CD8-positive, alpha-beta memory T cell (primary cell): ENCODE results near the gene MPPE1. TPM values are rescaled to one million over a fixed set of nuclear protein-coding genes. Genes with fewer than 3 reads are reported as not detected.
A peak's percentile ranks its signal among the peaks of the same experiment; 100 is the strongest.
"Not testable (repeated sequence)": the region's sequence is repeated elsewhere in the genome, so short reads cannot be mapped to it uniquely, and the experiment has no call there.

Experiments used
- CTCF ChIA-PET: fragments of 350-600 bp; sonication (Branson Sonifier 250); formaldehyde crosslinking; loops from one replicate; lab custom pipeline; 2021; ENCODE audit warnings: antibody characterized with exemption; lab: Charles Lee
- POLR2A ChIA-PET: fragments of 350-600 bp; sonication (Branson Sonifier 250); formaldehyde crosslinking; loops from one replicate; lab custom pipeline; 2021; ENCODE audit warnings: antibody characterized with exemption; lab: Charles Lee
- DNase-seq, 5 donors: peaks; one replicate each; pipeline versions ENCODE4 v3.0.0 to v3.0.0-alpha.2; 2020 to 2022; ENCODE audit warnings: mixed read lengths in 1 of 5
- H3K27ac ChIP-seq: one replicate; pipeline ENCODE4 v1.7.0; 2013; ENCODE audit warnings: low read depth, mild to moderate bottlenecking, low read length, moderate library complexity
- H3K27me3 ChIP-seq: 2 replicates; pipeline ENCODE4 v1.7.0; 2013; ENCODE audit warnings: low read length, mild to moderate bottlenecking; ENCODE audit not compliant: insufficient read depth, poor library complexity, severe bottlenecking
- H3K36me3 ChIP-seq: 2 replicates; pipeline ENCODE4 v1.7.0; 2013; ENCODE audit warnings: mild to moderate bottlenecking, low read length, moderate library complexity; ENCODE audit not compliant: insufficient read depth
- H3K4me1 ChIP-seq: 2 replicates; pipeline ENCODE4 v1.7.0; 2013; ENCODE audit warnings: mild to moderate bottlenecking, low read length, moderate library complexity; ENCODE audit not compliant: insufficient read depth
- H3K4me3 ChIP-seq: 2 replicates; pipeline ENCODE4 v1.7.0; 2013; ENCODE audit warnings: mild to moderate bottlenecking, low read length
- H3K9me3 ChIP-seq: 2 replicates; pipeline ENCODE4 v1.7.0; 2013; ENCODE audit warnings: mild to moderate bottlenecking, low read length
- H3K27ac Mint-ChIP-seq, 8 donors: one replicate each; pipeline ENCODE4 v1.8.0; 2020 to 2021; ENCODE audit warnings: mixed read lengths in 8 of 8, mild to moderate bottlenecking in 6 of 8, inconsistent platforms in 3 of 8, moderate library complexity in 3 of 8
- H3K27me3 Mint-ChIP-seq, 2 donors: one replicate each; pipeline ENCODE4 v1.8.0; 2020 to 2021; ENCODE audit warnings: mixed read lengths in 2 of 2, mild to moderate bottlenecking in 1 of 2, moderate library complexity in 1 of 2
- H3K36me3 Mint-ChIP-seq, 3 donors: one replicate each; pipeline ENCODE4 v1.8.0; 2020 to 2021; ENCODE audit warnings: mixed read lengths in 3 of 3, inconsistent platforms in 1 of 3, mild to moderate bottlenecking in 1 of 3
- H3K4me1 Mint-ChIP-seq, 3 donors: one replicate each; pipeline ENCODE4 v1.8.0; 2020 to 2021; ENCODE audit warnings: mixed read lengths in 3 of 3, inconsistent platforms in 1 of 3, mild to moderate bottlenecking in 1 of 3
- H3K4me3 Mint-ChIP-seq, 7 donors: one replicate each; pipeline ENCODE4 v1.8.0; 2020 to 2021; ENCODE audit warnings: mixed read lengths in 7 of 7, mild to moderate bottlenecking in 6 of 7, moderate library complexity in 4 of 7, inconsistent platforms in 2 of 7
- H3K9me3 Mint-ChIP-seq, 5 donors: one replicate each; pipeline ENCODE4 v1.8.0; 2020 to 2022; ENCODE audit warnings: mixed read lengths in 5 of 5, mild to moderate bottlenecking in 3 of 5, moderate library complexity in 2 of 5, inconsistent platforms in 1 of 5
- polyA plus RNA-seq: library from polyadenylated mRNA; unstranded; fragments of 300-500 nt; fragmentation: Illumina TruSeq; gene quantifications from one replicate; pipeline ENCODE4 v1.2.3, GENCODE V29; 2021
- total RNA-seq, 2 experiments: library from RNA; stranded (reverse); gene quantifications; one replicate each; pipeline ENCODE4 v1.2.3, GENCODE V29; 2021

Gene MPPE1
- total and polyA plus RNA-seq, 3 experiments from 2014 or later: 32.3 to 44.0 (median 37.7) TPM

- no peaks in the 10 kb centered on the region for H3K9me3 Mint-ChIP-seq
- H3K27ac ChIP-seq: no peak overlapping the region
- peak overlapping the region in 1 of 7 donors; percentile 27 for H3K4me3 Mint-ChIP-seq
- no peaks in the 10 kb centered on the region for H3K27me3 ChIP-seq
- H3K27ac Mint-ChIP-seq: peak overlapping the region in 3 of 8 donors; percentile 44 to 63 (median 61)
- ChIA-PET POLR2A (no interaction called here), CTCF (no interaction called here)
- peaks cover 4% of the 10 kb centered on the region for H3K36me3 ChIP-seq
- H3K4me3 ChIP-seq: no peak overlapping the region
- H3K9me3 ChIP-seq: no peaks in the 10 kb centered on the region
- peaks cover 2% of the 10 kb centered on the region for H3K4me1 ChIP-seq
- H3K36me3 Mint-ChIP-seq: peaks cover 4 to 61% (median 11%) of the 10 kb centered on the region in 3 donors
- DNase-seq: no peak
- peaks cover 14 to 37% (median 25%) of the 10 kb centered on the region in 3 donors for H3K4me1 Mint-ChIP-seq
- H3K27me3 Mint-ChIP-seq: no peaks in the 10 kb centered on the region
These were observed 6.2 kb downstream of the MPPE1 start for GRCh38 chr18:11901826-11902438.

GRCh38 chr18:11899063-11899462, 9.1 kb downstream of the MPPE1 start:
- no peak overlapping the region for H3K4me3 ChIP-seq
- peaks cover 15% of the 10 kb centered on the region for H3K36me3 ChIP-seq
- ChIA-PET CTCF (no interaction called here), POLR2A (no interaction called here)
- Mint-ChIP-seq H3K27me3 (no peaks in the 10 kb centered on the region), H3K4me1 (peaks cover 6 to 19% (median 15%) of the 10 kb centered on the region in 3 donors), H3K36me3 (peaks cover 4 to 68% (median 16%) of the 10 kb centered on the region in 3 donors), H3K9me3 (no peaks in the 10 kb centered on the region), H3K27ac (no peak overlapping the region), H3K4me3 (no peak overlapping the region)
- H3K27ac ChIP-seq: no peak overlapping the region
- H3K9me3 ChIP-seq: no peaks in the 10 kb centered on the region
- DNase-seq: no peak
- H3K4me1 ChIP-seq: no peaks in the 10 kb centered on the region
- H3K27me3 ChIP-seq: no peaks in the 10 kb centered on the region

DNA sequence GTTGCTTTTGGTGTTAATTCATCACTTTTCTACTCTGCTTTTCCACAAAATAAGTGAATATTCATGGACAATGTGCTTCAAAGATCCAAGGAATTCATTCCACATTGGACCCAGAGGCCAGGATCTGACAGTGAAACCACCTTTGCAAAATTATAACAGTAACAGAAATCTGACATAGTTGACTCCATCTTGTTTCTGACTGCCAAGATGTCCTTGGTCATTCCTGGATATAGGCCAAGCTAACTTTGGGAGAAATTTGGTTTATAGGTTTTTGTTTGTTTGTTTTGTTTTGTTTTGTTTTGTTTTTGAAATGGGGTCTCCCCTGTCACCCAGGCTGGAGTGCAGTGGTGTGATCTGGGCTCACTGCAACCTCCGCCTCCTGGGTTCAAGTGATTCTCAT, 10.3 kb downstream of the MPPE1 start:
- no peaks in the 10 kb centered on the region for H3K4me1 ChIP-seq
- no peak overlapping the region for H3K4me3 ChIP-seq
- Mint-ChIP-seq H3K27me3 (no peaks in the 10 kb centered on the region), H3K4me1 (peaks cover 8 to 13% (median 12%) of the 10 kb centered on the region in 3 donors), H3K4me3 (no peak overlapping the region), H3K9me3 (no peaks in the 10 kb centered on the region), H3K36me3 (peaks cover 4 to 70% (median 15%) of the 10 kb centered on the region in 3 donors), H3K27ac (no peak overlapping the region)
- H3K27me3 ChIP-seq: no peaks in the 10 kb centered on the region
- POLR2A ChIA-PET: no interaction called here
- H3K36me3 ChIP-seq: peaks cover 11% of the 10 kb centered on the region
- no peak for DNase-seq
- H3K9me3 ChIP-seq: no peaks in the 10 kb centered on the region
- CTCF ChIA-PET: no interaction called here
- no peak overlapping the region for H3K27ac ChIP-seq

DNA sequence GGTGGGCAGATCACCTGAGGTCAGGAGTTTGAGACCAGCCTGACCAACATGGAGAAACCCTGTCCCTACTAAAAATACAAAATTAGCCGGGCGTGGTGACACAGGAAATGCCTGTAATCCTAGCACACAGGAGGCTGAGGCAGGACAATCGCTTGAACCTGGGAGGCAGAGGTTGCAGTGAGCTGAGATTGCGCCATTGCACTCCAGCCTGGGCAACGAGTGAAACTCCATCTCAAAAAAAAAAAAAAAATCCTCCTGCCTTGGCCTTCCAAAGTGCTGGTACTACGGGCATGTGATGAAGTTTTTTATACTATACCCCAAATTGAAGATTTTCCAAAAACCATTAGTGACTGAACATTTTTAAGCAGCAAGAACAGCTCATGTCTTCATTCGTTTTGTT, 15.7 kb downstream of the MPPE1 start:
- peaks cover 4 to 76% (median 19%) of the 10 kb centered on the region in 3 donors for H3K36me3 Mint-ChIP-seq
- POLR2A ChIA-PET, H3K27me3 ChIP-seq, H3K4me3 ChIP-seq, DNase-seq, H3K27me3 Mint-ChIP-seq, H3K4me1 ChIP-seq, H3K9me3 Mint-ChIP-seq, H3K4me1 Mint-ChIP-seq, CTCF ChIA-PET, H3K27ac ChIP-seq, H3K9me3 ChIP-seq, H3K27ac Mint-ChIP-seq, H3K4me3 Mint-ChIP-seq: not testable (repeated sequence)
- H3K36me3 ChIP-seq: peaks cover 11% of the 10 kb centered on the region

DNA sequence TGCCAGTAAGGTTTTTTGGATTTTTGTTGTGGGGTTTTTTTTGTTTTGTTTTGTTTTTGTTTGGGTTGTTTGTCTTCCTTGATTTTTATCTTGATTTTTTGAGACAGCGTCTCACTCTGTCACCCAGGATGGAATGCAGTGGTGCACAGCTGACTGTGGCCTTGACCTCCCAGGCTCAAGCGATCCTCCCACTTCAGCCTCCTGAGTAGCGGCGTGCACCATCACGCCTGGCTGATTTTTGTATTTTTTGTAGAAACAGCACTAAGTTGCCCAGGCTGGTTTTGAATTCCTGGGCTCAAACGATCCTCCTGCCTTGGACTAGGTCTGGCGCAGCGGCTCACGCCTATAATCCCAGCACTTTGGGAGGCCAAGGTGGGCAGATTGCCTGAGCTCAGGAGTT, 16.4 kb downstream of the MPPE1 start:
- H3K9me3 Mint-ChIP-seq: no peaks in the 10 kb centered on the region
- H3K9me3 ChIP-seq: no peaks in the 10 kb centered on the region
- peaks cover 10% of the 10 kb centered on the region for H3K36me3 ChIP-seq
- no peak overlapping the region for H3K4me3 ChIP-seq
- no peak overlapping the region for H3K4me3 Mint-ChIP-seq
- CTCF ChIA-PET: no interaction called here
- peaks cover 0 to 76% (median 22%) of the 10 kb centered on the region in 3 donors for H3K36me3 Mint-ChIP-seq
- DNase-seq: no peak
- no peak overlapping the region for H3K27ac Mint-ChIP-seq
- POLR2A ChIA-PET: no interaction called here
- no peaks in the 10 kb centered on the region for H3K27me3 ChIP-seq
- H3K27me3 Mint-ChIP-seq: no peaks in the 10 kb centered on the region
- no peak overlapping the region for H3K27ac ChIP-seq
- peaks cover 0 to 5% (median 3%) of the 10 kb centered on the region in 3 donors for H3K4me1 Mint-ChIP-seq
- H3K4me1 ChIP-seq: no peaks in the 10 kb centered on the region

DNA sequence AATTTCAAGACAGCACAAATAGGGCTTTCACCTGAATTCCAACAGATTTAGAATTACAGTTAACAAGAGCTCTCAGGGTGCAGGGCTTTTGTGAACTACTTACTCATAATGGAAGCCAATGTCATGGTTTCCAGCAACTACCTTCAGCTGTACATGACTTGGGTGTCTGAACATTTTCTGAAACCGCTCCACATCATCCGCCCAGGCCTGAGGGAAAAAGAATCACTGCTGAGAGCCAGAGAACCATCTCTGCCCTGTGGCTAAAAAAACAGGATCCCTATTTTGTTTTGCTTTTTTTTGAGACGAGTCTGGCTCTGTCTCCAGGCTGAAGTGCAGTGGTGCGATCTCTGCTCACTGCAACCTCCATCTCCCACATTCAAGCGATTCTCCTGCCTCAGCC, 18.8 kb downstream of the MPPE1 start:
- H3K27ac Mint-ChIP-seq: no peak overlapping the region
- ChIA-PET POLR2A (no interaction called here), CTCF (no interaction called here)
- Histone ChIP-seq H3K4me3 (no peak overlapping the region), H3K4me1 (no peaks in the 10 kb centered on the region), H3K27ac (no peak overlapping the region), H3K27me3 (no peaks in the 10 kb centered on the region), H3K36me3 (peaks cover 6% of the 10 kb centered on the region), H3K9me3 (no peaks in the 10 kb centered on the region)
- H3K36me3 Mint-ChIP-seq: peaks cover 0 to 80% (median 24%) of the 10 kb centered on the region in 3 donors
- no peaks in the 10 kb centered on the region for H3K27me3 Mint-ChIP-seq
- no peak overlapping the region for H3K4me3 Mint-ChIP-seq
- DNase-seq: no peak
- no peaks in the 10 kb centered on the region for H3K9me3 Mint-ChIP-seq
- peaks cover 0 to 5% (median 3%) of the 10 kb centered on the region in 3 donors for H3K4me1 Mint-ChIP-seq

- Mint-ChIP-seq H3K27me3 (no peaks in the 10 kb centered on the region), H3K36me3 (peaks cover 0 to 82% (median 26%) of the 10 kb centered on the region in 3 donors), H3K9me3 (no peaks in the 10 kb centered on the region), H3K4me1 (peaks cover 0 to 4% (median 3%) of the 10 kb centered on the region in 3 donors), H3K27ac (no peak overlapping the region), H3K4me3 (no peak overlapping the region)
- Histone ChIP-seq H3K9me3 (no peaks in the 10 kb centered on the region), H3K27ac (no peak overlapping the region), H3K36me3 (peaks cover 6% of the 10 kb centered on the region), H3K27me3 (no peaks in the 10 kb centered on the region), H3K4me1 (no peaks in the 10 kb centered on the region), H3K4me3 (no peak overlapping the region)
- POLR2A ChIA-PET: no interaction called here
- no peak for DNase-seq
- CTCF ChIA-PET: no interaction called here
These were observed 19.4 kb downstream of the MPPE1 start for GRCh38 chr18:11888726-11889125.

DNA sequence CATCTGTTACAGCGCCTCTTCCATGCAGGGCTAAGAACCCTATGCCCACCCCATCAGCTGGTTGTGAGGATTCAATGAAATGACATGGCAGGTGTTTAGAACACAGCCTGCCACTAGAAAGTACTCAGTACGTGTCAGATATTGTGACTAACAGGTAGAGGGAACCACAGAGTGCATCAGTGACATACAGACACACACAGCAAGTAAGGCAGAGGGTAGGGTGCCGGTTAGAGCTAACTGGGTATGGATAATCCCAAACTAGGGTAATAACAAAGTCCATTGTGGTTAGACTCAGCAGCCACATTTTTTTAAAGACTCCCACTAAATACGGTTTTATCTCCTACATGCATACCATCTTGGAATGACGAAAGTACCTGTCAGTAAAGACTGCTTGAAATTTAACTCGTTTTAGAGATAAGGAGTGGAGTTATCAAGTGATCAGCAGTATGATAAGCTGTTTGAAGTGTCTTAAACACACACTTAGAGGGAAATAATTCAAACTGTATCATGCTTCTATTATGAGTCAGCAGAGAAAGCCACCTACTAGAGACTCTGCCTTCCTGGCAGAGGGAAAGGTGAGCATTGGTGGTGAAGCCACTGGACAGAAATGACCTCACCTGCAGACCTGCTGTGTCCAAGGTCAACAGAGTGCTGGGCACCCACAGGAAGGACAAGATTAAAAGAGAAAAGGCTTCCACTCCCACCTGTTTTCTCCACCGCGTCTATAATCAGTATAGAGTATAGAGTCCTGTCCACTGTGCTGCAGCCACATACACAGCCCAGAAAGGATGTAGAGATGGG, 20.6 kb downstream of the MPPE1 start:
- Mint-ChIP-seq H3K27ac (peak overlapping the region in 2 of 8 donors; percentile 51 to 82), H3K4me3 (no peak overlapping the region), H3K36me3 (peaks cover 0 to 78% (median 25%) of the 10 kb centered on the region in 3 donors), H3K4me1 (no peaks in the 10 kb centered on the region), H3K9me3 (no peaks in the 10 kb centered on the region), H3K27me3 (no peaks in the 10 kb centered on the region)
- no peaks in the 10 kb centered on the region for H3K9me3 ChIP-seq
- POLR2A ChIA-PET: no interaction called here
- no peaks in the 10 kb centered on the region for H3K4me1 ChIP-seq
- H3K27me3 ChIP-seq: no peaks in the 10 kb centered on the region
- peaks cover 6% of the 10 kb centered on the region for H3K36me3 ChIP-seq
- DNase-seq: no peak
- CTCF ChIA-PET: interaction anchor here (1.0 to 1.2 kb wide), 2 partner anchors 13 to 16 kb away, joined by 3 read pairs; no protein-coding TSS in a partner anchor
- no peak overlapping the region for H3K4me3 ChIP-seq
- H3K27ac ChIP-seq: no peak overlapping the region
